Activated CD4-positive, alpha-beta T cell treated with anti-CD3 and anti-CD28 coated beads, Interleukin-2, amount 50 U/mL, for 48 hours (primary cell): Measurements from ENCODE around the gene ARID4B.
"Not testable (repeated sequence)": the region's sequence is repeated elsewhere in the genome, so short reads cannot be mapped to it uniquely, and the experiment has no call there.

Source experiments
- DNase-seq, 2 experiments: peaks; one replicate each; pipeline ENCODE4 v3.0.0-alpha.2; 2020

The ARID4B gene

DNA sequence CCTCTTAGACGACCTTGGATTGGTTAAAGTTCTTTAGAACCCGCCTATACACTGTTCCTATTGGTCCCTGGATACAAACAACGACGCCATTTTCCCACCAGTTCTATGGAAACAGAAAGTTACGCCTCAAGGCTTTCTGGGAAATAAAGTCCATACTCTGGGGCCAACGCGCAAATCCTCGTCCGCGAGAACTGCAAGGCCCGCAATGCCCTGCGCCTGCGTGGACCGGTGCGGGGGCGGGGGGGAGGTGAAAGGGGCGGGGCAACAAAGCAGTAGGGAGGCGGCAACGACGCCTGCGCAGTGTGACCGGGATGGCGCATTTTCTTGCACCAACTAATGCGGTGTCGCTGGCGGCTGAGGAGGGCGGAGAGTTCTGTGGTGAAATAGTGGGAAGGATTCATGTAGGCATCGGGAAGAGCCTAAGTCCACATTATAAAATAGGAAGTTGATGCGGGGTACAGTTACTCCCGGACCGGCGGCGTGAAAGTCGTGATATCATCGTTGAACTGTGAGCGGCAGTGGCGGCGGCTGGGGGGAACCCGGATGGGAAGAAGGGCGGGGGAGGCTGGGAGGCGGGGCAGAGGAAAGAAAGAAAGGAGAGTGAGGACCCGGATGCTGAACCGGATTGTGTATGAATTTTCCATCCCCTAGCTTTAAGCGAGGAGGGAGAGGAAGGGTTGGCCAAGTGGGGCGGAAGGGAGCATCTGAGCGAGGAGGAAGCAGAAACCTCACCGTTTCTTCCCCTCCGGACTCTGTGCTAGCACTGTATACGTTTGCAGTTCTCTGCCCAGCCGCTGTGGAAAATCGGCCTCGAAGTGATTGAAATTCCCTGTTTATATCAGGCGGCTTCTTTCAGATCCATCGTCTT lies 526 bp upstream of the ARID4B start, which contains the start of gene GGPS1:
GGPS1 (plus strand) TSS at position 300 of the 868 bp plus-strand sequence. CDS start 6,695 bp downstream, outside the sequence.
- peak; percentile 98 to 99 for DNase-seq

DNA sequence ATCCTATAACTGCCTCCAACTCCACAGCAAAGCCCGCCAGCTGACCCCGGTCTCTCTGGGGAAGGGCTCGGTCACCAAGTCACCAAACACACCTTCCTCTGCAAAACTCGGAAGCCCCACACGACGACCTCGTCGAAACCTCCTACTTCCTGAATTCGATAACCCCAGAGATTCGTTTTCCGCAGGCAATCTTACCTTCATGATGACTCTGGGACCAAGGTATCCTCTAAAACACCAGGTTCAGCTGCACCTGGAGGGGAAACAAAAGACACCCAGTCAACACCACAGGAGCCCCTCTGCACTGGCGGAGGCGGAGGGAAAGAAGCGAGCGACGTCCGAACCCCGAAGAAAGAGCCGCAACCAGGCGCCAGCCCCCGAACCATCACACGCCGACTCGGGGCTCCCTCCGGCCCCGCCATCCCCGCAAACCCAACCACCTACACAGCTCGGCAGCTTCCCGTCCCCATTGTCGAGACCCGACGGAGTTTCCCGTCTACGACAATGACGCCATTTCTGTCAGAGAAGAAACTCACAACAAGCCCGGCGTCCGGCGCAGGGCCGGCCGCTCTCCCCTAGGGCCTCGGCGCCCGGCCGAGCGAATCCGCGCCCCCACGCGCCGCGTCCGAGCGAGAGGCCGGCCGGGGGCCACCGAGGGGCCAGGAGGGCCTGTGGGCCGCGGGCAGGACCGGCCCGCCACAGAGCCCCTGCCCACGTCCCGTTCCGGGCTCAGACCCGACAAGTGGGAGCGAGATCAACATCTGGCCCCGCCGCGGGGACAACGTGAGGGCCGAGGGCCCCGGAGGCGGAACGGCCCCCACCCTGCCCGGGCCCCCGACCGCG lies 1.0 kb downstream of the ARID4B start:
- peak; percentile 59 to 68 for DNase-seq

DNA sequence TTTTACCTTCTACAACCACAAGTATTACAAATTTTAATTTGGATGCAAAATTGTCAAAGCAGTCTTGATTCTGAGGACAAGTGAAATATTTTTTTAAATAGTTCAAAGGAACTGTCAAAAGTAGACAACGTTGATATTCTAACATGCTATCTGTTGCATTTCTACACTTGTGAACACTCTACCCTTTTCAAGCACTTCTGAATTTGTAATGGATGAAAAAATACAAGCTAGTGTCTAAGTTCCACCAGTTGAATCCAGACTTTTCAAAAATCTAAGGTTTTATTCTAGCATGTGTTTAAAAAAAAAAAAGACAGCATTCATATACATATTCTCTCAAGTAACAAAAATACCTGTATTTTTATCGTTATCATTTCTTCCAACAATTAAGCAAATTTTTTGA lies 2.1 kb downstream of the ARID4B start:
- no peak for DNase-seq

DNA sequence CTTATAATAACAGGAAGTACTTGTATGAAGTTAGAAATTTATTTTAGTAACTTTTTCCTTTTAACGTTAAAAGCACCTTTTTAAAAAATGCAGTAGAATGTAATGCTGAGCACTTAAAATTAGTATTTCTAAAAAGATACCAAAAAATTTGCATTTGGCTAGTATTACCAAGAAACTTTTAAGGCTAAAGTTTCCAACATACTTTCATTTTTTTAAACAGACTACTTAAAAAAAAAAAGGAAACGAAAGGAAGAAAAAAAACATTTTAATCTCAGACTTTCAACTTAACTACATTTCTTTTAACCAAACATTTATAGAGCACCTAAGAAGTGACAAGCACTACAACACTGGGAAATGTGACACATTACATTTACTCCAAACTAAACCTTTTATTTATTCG lies 2.8 kb downstream of the ARID4B start:
- DNase-seq, result no peak

DNA sequence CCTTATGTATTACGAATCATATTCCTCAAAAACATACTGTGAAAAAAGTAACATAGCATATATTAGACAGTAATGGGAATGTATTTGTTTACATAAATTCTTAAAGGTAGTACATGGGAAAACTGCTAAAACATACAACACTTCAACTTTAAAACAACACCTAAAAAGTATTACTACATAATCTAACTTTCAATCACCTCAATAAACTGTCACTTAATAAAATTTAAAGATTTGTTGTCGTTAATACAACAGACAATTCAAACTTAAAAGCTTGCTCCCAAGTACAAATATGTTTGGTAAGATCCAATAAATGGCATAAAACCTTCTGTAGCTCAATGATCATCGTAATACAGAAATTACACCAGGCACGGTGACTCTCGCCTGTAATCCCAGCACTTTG lies 3.7 kb downstream of the ARID4B start:
- no peak for DNase-seq

DNA sequence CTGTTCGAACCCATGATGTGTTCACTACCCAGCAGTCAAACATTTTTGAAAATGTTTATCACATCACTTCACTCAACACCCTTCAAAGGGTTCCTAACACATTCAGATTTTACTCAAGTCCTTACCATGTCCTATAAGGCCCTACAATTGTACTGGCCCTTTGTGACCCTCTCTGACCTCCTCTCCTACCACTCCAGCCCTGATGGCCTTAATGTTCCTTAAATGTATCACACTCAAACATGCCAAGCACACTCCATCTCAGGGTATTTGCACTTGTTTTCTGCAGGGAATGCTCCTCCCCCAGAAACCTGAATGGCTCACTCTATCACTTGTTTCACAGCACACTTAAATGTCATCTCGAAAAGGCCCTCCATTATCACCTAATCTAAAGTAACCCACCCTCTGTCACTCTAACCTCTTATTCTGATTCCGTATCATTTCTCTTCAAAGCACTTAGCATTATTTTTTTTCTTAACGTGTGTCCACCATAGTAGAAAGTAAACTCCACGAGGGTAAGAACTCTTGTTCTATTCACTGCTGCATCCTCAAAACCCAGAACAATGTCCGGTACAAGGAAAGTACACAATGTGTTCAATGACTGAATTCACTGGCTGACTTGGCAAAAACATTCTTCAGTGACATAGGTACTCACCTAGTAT lies 7.3 kb downstream of the ARID4B start:
- DNase-seq, result no peak

DNA sequence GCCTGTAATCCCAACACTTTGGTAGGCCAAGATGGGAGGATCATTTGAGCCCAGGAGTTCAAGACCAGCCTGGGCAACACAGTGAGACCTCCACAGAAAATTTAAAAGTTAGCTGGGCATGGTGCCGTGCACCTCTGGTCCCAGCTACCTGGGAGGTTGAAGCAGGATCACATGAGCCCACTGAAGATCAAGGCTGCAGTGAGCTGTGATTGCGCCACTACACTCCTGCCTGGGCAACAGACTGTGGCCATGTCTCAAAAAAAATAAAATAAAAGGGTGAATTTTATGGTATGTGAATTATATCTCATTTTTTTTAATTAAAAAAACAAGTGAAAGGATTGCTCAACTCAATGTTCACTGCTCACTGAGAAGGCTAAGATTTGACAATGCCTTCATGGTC lies 8.7 kb downstream of the ARID4B start:
- no peak for DNase-seq

DNA sequence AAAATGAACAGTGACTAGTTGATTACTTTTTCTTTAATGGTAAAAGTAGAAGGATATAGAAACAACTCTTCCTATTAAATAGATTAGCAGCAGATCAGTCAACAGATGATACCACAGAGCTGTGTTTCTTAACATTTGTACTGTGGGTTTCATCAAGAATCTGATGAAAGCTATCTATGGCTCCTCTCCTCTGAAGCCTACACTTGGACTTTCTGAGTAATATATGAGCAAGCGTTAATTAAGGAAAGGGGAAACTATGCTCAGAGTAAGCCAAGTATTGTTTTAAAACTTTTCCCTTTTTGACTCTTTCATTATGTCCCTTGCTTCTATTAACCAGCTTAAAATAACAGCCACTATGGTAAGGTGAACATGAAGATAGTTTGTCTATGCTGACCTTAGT lies 10.8 kb downstream of the ARID4B start:
- DNase-seq, result no peak

DNA sequence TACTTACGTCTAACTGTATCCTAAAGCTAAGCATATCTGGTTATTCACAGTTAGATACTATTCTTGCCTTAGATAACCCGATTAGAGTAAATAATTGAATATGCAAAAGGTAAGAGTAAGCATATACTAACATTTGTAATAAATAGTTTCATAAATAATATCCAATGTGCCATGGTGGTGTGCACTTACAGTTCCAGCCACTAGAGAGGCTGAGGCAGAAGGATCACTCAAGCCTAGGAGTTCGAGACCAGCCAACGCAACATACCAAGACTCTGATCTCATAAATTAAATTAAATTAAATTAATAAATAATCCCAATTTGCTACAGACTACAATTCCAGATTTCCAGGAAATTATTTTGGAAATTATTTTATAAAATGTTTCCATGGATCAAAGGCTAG lies 12.2 kb downstream of the ARID4B start:
- DNase-seq, result no peak

DNA sequence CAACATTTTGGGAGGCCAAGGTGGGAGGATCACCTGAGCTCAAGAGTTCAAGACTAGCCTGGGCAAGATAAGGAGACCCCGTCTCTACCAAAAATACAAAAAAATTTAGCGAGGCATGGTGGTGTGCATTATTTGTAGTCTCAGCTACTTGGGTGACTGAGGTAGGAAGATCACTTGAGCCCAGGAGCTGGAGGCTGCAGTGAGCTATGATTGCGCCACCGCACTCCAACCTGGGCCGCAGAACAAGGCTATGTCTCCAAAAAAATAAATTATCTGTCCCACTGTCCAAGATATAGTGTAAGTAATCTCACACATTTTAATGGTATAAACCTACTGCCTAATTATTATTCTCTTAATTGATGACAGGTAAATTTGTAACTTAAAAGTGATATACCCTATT lies 12.8 kb downstream of the ARID4B start:
- no peak for DNase-seq

DNA sequence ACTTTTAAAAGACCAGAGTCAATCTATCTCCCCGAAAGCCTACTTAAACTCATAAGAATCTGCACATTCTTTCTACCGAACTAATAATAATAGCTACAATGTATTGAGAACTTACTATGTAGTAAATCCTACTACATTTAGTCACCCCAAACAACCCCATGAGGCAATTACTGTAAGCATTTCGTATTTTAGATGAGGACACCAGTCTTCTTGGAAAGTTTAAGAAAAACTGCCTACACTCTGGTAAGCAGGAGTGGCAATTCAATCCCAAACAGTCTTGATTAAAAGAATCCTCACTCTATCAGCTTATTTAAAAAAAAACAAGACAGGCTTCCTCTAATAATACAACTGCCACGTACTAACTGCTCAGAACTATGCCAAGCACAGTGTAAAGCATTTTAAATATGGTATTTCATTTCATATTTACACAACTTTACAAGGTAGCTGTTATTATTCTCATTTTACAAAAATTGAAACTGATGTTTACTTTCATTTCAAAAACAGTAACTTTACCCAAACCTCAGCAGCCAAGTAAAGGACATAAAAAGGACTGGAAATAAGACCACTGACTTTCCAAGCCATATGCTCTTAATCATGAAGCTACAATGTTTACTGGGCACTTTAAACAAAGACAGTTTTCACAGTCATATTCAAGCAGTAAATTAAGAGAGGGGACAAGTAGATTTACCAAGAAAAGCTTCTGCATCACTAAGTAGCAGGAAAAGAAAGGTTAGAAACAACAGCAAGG lies 13.9 kb downstream of the ARID4B start:
- DNase-seq, result no peak

DNA sequence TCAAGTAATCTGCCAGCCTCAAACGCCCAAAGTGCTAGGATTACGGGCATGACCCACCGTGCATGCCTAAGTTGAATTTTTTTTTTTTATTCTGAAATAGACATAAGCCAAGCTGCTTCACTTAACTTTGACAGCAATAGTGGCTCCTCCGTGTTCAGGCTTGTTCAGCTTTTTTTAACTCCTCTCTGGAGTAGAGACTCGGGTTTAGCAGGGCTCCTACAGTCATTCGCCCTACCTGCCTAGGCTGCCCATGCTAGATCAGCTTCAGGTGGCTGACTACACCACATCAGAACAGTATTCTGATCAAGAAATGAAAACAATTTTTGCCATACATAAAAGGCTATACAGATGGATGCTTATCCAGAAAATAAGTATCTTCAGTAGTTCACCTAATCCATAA lies 14.7 kb downstream of the ARID4B start:
- DNase-seq, result no peak

DNA sequence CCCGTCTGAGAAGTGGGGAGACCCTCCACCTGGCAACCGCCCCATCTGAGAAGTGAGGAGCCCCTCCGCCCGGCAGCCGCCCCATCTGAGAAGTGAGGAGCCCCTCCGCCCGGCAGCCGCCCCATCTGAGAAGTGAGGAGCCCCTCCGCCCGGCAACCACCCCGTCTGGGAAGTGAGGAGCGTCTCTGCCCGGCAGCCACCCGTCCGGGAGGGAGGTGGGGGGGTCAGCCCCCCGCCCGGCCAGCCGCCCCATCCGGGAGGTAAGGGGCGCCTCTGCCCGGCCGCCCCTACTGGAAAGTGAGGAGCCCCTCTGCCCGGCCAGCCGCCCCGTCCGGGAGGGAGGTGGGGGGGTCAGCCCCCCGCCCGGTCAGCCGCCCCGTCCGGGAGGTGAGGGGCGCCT lies 18.8 kb downstream of the ARID4B start:
- DNase-seq, result not testable (repeated sequence)

DNA sequence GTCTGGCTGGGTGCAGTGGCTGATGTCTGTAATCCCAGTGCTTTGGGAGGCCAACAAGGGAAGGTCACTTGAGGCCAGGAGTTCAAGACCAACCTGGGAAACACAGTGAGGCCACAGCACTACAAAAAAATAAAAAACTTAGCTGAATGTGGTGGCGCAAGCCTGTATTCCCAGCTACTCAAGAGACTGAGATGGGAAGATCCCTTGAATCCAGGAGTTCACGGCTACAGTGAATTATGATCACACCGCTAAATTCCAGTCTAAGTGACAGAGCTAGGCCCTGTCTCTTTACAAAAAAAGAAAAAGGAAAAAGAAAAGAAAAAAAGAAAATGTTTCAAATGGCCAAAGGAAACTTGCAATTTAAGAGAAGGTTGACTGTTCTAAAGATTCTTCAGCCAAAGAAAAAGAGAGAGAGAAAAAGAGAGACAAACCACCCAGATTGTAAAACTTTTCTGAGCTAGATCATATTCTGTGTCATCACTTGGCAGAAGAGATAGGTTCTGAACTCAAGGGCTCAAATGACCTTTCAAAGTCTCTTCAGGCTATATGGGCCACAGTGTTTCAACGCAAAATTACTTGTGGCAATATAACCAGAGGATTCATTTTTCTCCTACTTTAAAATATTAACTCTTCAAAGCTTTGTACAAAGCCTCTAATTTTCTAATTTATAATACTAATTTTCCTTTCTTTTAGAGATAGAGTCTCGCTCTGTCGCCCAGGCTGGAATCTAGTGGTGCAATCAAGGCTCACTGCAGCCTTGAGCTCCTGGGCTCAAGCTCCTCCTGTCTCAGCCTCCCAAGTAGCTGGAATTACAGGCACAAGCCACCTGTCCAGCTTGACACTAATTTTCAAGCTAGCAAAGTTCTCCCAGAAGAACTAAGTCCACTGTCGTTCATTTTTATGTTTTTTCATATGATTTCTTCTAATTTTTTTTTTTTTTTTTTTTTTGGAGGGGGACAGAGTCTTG lies 20.5 kb downstream of the ARID4B start:
- DNase-seq, result no peak

DNA sequence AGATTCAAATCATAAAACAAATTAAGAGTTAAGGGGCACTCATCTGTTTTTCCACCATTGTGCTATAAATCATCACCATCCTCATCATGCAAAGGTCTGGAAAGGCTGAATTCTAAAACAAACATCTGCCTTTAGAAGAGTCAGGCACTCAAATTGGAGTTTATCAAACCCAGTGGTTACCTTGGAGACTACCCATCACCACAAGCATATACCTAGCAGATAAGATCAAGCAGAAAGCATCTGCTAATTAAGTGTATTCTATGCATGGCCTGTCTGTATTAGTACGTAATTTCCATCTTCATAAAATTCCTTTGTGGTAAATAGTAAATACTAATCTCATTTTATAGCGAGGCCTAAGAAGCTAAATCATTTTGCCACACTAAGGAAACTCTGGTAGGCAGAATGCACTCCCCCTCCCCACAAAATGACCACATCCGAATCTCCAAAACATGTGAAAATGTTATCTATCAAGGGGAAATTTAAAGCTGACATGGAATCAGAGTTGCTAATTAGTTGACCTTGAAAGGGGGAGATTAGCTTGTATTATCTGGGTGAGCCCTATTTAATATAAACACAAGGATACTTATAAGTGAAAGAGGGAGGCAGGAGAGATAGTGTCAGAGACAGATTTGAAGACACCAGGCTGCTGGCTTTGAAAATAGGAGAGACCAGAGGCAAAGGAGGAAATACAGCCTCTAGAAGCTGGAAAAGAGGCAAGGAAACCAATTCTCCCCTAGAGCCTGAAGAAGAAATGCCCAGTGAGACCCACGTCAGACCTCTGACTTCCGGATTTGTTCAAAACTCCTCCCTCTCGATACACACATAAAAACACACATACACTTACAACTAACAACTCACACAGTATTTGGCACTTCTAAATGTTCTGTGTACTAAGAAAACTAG lies 23.2 kb downstream of the ARID4B start:
- no peak for DNase-seq

DNA sequence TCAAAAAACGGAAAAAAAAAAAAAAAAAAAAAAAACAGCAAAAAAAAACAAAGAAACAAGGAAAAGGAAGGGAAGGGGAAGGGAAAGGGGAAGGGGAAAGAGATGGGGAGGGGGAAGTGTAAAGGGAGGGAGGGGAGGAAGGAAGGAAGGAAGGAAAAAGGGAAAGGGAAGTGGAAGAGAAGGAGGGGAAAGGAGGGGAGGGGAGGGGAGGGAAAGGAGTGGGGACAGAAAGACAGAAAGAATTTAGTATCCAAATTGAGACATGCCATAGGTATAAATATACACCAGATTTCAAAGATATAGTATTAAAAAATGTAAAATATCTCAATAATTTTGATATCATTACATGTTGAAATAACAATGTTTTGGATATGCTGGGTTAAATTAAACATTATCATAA lies 25.8 kb downstream of the ARID4B start:
- DNase-seq, result no peak

DNA sequence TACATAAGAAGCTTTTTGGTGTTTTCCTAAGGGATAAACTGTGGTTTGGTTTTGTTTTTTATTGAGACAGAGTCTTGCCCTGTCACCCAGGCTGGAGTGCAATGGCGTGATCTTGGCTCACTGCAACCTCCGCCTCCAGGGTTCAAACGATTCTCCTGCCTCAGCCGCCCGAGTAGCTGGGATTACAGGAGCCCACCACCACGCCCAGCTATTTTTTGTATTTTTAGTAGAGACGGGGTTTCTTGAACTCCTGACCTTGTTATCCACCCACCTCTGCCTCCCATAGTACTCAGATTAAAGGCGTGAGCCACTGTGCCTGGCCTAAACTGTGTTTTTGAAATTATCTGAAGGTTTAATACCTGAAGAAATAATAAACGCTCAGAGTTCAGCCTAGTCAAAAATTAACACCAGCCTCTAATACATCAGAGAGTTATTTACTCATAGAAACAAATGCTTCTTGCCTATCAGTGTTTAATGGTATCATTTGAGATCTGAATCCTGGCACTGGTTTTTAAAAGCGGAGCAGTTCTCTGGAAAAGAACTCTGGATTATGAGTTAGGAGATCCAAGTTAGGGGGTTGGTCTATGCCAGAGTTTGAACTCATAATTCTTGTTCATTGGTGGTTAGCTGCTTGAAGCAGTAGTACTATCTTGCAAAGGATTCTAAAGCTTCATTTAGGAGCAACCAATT lies 28.7 kb downstream of the ARID4B start:
- DNase-seq, result no peak

DNA sequence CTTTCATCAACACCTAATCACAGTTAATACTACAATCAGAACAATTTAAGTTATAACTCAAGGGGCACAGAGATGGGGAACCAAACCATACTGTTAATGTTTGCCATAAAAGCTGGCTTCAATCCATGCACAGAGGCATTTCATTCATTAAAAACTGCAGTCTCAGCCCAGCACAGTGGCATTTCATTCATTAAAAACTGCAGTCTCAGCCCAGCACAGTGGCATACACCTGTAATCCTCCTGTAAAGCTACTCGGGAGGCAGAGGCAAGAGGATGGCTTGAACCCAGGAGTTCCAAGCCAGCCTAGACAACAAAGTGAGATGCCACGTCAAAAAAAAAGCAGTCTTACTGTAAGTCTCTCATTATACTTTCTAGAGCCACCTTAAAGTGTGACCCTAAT lies 29.2 kb downstream of the ARID4B start:
- DNase-seq, result no peak

DNA sequence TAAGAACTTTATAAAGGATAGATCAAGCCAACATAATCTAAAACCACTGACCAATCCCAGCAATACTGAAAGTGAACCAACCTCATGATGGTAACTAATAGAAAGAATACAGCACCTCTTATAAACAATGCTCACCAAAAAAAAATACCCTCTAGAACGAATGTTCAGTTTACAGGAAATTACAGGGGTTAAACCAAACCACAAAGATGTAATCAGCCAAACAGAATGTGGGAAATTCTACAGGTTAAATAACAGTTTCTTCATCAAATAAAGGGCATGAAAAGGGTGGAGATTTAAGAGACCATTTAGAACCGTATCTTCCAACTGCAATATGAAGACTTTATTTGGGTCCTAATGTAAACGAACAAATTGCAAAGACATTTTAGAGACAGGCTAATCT lies 30.4 kb downstream of the ARID4B start:
- no peak for DNase-seq

DNA sequence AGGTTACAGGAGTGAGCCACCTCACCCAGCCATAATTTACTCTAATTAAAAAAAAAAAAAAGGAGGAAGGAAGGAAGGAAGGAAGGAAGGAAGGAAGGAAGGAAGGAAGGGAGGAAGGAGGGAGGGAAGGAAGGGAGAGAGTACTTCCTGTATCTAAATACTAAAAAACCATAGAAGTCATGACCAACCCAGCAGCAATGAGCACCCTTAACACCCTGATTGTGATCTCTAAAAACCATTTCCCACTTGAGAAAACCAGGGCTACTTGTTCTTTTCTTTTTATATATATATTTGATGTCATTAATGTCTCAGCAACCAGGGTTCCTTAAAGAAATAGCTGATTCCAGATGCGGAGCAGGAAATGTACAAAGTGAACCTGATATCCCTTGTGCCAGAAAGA lies 31.2 kb downstream of the ARID4B start:
- no peak for DNase-seq
